ENCODE data around the gene ECPAS.
"Not testable (repeated sequence)": the region's sequence is repeated elsewhere in the genome, so short reads cannot be mapped to it uniquely, and the experiment has no call there.

ECPAS gene

DNA sequence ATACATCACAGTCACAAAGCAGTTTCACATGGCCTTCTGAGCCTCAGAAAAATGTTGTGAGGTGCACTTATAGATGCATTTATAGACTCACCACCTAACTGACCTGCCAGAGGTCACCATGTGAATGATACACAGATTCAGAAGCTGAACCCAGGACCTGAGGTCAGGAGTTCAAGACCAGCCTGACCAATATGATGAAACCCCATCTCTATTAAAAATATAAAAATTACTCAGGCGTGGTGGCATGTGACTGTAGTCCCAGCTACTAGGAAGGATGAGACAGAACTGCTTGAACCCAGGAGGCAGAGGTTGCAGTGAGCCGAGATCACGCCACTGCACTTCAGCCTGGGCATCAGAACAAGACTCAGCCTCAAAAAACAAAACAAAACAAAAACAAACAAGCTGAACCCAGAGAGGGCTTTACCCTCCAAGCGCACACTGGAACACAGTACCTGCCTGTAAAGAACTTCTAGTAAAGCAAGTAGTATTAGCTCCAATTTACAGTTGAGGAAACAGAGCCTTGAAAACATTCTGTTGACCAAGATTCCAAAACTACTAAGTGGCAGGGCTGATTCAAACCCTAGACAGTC, 16.3 kb downstream of the ECPAS start:
- no peak for DNase-seq (ENCODE audit: low read depth)

DNA sequence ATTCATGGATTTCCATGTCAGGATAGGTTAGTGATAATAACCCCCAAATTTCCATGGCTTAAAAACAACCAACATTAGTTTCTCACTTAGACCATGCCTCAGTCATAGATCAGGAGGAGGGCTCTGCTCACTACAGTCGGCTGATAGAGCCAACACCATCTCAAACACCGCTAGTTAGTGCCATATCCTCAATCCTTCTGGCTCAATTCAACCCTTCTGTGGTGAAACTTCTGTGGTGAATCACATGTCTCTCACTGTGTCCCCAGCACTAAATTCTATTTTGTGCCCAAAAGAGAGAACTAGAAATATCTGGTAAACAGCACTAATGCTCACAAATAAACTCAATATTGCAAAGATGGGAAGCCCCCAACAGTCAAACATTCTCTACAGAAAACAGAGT, 21.1 kb downstream of the ECPAS start:
- no peak for DNase-seq (ENCODE audit: low read depth)

DNA sequence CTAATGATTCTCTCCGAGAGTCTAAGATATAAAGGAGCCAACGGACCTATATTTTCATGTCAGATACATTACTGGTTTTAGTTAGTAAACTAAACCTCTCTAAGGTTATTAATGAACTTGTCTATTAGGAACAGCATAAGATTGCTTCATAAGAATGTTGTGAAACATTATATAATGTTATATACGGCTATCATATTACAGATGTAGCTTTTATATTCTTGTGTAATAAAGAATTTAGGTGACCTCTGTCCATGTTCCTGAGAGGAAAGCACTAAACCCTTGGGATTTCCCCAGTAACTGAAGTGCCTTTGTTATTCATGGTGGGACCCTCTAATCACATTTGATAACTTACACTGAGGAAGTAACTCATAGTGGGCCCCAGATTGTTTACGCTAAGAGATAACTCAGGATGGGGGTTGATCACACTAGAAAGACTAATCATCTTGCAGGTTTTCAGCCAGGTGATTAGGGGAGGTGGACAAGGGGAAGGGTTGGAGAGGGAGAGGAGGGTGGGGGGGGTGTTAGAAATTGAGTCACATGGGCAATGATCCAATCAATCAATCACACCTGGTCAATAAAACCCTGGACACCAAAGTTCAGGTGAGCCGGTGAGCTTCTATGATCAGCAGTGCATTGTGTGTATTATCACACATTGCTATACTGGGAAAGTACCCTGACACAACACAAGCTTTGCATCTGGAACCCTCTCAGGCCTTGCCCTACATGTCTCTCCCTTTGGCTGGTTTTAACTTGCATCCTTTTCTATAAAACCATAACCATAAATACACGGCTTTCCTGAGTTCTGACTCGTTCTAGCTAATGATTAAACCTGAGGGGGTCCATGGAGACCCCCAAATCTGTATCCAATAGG, 25.8 kb downstream of the ECPAS start:
- no peak for DNase-seq (ENCODE audit: low read depth)

DNA sequence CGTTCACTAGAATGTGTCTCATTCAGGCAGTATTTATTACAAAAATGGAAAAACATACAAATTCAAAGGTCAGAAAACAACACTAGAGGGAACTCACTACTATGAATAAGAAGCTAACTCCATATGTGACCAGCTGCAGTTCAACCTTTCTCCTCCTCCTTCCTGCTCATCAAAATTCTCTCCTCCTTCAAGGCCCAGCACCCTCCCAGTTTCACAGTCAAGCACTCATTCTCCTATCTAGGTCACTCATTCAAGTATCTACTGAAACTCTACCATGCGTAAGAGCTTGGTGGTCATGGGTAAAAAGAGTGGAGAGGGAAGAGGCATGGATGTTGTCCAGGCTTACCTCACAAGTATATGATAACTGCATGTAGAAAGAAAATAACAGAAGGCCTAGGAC, 27.7 kb downstream of the ECPAS start:
- peak; percentile 36 for DNase-seq (ENCODE audit: low read depth)

DNA sequence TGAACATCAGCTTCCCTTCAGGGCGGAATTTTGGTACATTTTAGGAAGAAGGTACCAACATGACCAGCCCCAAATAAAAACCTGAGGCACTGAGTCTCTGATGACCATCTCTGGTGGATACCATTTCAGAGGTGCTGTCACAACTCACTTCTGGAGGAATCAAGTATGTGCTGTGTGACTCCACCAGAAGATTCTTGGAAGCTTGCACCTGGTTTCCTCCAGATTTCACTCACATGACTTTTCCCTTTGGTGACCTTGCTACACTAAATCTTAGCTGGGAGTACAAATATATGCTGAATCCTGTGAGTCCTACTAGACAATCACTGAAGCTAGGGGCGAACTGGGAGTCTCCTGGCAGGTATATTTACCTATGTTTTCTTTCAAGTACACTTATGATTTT, 28.5 kb downstream of the ECPAS start:
- no peak for DNase-seq (ENCODE audit: low read depth)

DNA sequence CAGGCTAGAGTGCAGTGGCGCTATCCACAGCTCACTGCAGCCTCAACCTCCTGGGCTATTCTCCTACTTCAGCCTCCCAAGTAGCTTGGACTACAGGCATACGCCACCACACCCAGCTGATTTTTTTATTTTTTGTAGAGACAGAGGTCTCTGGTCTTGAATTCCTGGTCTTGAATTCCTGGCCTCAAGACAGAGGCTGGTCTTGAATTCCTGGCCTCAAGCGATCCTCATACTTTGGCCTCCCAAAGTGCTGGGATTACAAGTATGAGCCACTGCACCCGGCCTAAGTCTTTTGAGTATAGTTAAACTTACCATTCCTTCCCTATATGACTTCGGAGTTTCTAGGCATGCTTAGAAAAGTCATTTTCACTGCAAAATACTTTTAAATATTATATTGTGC, 29.4 kb downstream of the ECPAS start:
- no peak for DNase-seq (ENCODE audit: low read depth)

DNA sequence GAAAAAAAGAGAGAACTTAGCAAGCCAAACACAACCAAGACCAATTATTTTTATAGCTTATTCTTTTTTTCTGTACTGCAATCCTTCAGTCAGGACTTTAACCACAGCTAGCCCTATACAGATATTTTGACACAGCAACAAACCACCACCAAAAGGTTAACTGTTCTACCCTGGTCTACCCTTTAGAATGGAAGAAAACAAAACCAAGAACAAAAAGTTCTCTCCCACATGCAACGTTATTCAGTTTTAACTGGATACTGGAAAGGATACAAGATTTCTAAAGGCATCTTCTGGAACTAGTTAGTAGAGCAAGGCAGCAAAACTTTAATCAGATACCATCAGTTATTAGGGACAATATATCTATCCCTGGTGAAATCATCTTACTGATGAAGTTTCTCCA, 32.6 kb downstream of the ECPAS start:
- DNase-seq (ENCODE audit: low read depth), result peak; percentile 29

DNA sequence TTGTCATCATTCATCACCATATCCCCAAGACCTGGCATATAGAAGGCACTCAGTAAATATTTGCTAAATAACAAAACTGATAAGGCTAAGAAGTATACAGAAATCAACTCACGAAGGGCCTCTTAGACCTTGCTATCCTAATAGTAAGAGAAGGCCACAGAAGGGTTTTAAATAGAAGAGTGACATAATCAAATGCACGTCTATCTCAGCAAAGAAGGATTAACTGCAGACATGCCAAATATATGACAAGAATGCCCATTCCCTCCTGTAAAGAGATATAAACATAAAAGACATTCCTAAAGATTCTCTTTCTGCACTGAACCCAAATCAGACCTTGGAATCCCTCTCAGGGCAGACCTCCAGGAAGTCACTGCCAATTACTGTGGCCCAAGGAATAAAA, 34.1 kb downstream of the ECPAS start:
- peak; percentile 37 for DNase-seq (ENCODE audit: low read depth)

DNA sequence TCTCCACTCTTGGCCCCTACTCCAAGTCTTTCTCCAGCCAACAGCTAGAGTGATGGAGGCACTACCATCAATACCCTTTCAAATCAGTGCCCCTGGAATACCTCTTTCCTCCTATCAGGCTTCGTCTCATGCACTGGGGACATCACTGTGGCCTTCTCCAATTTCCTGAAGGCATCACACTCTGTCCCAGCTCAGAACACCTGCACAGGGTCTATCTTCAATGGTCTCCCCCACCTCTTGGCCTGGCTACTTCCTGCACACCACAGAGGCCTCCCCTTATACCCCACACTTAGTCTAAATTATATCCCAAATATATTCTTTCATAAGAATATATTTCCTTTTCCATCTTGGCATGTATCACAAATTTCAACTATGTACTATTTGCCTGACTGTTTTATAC, 34.5 kb downstream of the ECPAS start:
- no peak for DNase-seq (ENCODE audit: low read depth)

DNA sequence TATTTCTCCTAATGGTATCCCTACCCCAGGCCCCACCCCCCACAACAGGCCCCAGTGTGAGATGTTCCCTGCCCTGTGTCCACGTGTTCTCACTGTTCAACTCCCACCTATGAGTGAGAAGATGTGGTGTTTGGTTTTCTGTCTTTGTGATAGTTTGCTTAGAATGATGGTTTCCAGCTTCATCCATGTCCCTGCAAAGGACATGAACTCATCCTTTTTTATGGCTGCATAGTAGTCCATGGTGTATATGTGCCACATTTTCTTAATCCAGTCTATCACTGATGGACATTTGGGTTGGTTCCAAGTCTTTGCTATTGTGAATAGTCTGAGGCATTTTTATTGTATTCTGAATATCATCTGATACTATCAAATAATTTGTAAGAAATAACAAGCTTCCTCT, 38.4 kb downstream of the ECPAS start:
- not testable (repeated sequence) for DNase-seq (ENCODE audit: low read depth)

DNA sequence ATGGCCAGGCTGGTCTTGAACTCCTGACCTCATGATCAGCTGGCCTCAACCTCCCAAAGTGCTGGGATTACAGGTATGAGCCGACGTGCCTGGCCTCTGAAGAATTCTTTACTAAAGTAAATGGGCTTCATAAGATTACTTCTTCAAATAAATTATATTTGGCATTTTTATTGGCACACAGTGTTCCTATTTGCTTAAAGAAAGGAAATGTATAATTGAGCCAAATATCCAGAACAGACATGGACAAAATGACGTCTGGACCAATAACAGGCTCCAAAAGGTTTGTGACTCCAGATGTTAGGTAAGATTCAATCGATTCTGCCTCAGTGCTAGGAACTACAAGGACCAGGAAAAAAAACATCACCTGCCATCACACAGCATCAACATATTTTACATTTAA, 40.7 kb downstream of the ECPAS start:
- DNase-seq (ENCODE audit: low read depth), result no peak

DNA sequence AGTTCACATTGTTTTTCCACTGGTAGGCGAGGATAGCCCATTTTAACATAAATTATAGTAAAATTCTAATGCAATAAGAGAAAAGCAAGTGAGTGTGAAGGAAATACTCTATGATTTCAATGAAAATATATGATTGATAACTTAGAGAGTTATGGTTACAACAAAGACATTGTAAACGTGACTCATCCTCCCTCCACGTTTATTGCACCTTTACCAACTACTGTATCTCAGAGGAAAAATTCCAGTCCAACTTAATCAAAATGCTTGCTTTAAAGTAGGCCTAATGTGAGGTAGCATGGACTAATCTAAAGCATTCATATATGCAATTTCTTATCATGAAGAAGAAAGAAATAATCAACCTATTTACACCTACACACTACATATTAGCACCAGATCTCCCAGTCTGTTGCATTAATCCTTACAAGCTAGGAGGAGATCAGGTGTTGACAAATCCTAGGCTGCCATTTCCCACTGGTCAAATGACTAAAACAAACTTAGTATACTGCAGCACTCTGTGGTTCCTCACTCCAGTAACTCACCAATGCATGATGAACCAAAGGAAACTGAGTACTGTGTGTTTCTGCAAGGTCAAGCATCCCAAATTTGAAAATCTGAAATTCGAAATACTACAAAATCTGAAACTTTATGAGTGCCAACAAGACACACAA, 41.7 kb downstream of the ECPAS start:
- no peak for DNase-seq (ENCODE audit: low read depth)

DNA sequence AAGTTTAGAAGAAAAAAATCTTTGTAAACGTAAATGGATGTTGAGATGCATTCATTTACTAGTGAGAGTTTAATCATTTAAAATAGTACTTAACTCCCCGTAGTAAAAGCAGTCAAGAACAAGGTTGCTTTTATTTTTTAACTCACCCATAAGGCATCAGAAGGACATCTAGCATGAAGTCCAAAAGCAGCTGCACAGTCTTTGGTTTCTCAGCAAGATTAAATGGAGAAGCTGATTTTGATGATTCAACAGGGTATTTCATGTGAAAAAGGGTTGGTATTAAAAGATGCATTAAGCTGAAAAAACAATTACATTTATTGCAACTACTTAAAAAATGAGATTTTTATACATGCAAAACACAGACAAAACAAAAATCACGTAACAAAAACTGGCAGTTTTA, 44.0 kb downstream of the ECPAS start:
- DNase-seq (ENCODE audit: low read depth), result no peak

DNA sequence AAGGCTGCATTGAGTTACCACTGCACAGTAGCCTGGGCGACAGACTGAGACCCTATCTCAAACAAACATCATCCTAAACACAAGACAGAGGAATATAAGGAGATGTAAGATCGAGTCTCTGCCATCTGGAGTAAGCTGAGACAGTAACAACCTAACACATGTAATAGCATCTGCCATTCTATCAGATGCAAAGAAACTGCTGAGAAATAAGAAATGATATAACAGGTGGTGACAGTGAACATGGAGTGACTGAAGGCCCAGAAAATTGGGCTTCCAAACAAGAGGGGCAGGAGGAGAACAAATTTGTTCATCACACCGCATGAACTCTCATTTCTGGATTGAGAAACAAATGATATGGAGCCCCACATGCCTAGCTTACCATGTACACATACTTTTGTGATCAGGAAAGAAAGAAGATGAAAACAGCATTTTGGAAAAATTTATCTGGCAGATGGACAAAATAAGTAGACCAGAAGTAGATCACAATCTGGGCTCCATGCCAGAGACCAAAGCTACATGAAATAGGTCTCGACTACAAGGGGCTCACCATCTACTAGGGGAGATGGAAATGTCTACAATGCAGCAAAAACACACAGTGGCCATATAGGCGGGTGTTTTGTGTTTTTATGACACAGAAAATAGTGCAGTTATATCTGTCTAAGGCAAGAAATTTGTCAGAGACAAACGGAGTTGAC, 45.5 kb downstream of the ECPAS start:
- DNase-seq (ENCODE audit: low read depth), result peak; percentile 35

DNA sequence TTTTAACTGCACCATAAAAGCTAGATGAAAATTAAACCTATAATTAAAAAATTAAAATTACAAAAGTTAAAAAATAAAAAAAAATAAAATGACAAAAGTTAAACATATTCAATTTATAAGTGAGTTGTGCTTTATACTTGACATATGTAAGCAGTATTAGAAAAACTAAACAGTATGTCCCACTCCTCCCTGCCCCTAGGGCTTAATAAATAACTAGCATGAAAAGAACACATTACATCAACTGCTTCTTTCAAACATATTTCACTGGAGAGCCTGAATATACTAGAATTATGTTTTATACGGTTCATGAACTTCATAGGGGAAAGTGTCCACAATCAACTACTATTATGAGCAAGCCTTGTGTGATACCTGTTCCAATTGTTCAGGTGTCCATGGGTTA, 47.6 kb downstream of the ECPAS start:
- no peak for DNase-seq (ENCODE audit: low read depth)

DNA sequence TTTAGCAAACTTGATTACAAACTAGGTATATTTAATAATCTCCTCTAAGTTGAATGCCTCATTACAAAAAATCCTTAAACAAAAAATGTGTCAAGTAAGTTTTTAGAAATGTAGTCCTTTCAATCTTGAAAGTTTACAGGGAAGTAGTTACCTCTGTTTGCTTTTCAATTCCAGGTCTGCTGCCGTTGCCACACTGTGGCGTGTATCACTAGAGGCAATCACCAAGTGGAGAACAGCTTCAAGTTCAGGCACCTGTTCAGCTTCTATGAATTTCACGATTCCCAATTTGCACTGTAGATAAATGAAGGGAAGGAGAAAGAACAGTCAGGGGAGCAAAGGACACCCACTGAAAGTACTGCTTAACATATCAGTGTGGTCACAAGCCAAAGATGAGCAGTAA, 51.1 kb downstream of the ECPAS start:
- no peak for DNase-seq (ENCODE audit: low read depth)

DNA sequence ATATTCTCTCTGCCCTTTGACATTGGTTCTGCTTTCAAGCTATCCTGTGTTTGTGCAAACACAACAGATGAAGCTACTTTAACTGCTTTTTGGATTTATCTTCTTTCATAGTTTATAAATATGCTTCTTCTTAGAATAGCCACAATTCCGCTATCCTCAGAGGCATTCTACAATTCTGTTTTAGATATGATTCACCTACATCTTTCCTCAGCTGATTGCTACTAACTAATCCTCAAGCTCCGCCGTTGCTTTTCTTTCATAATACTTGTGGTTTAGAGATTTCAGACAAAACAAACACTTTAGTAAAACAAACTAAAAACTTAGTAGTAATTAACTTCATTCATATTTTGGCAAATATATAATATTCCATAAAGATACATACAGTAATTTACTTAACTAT, 52.5 kb downstream of the ECPAS start:
- DNase-seq (ENCODE audit: low read depth), result peak; percentile 89

DNA sequence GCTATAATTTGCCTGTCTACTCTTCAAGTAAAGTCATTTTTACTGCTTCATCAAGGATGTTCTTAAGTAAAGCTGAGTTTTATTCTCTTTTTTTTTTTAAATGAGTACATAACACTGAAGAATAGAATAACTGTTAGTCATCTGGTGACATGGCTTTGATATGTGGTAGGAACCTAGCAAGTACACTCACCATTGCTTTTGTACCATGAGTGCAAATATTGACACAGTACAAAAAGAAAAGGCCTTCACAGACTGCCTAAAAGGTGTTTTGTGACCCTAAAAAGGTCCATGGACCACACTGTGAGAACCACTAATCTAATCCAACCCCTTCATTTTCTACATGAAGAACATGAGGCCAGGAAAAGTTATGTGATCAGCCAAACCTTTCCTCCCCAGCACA, 55.0 kb downstream of the ECPAS start:
- peak; percentile 36 for DNase-seq (ENCODE audit: low read depth)

DNA sequence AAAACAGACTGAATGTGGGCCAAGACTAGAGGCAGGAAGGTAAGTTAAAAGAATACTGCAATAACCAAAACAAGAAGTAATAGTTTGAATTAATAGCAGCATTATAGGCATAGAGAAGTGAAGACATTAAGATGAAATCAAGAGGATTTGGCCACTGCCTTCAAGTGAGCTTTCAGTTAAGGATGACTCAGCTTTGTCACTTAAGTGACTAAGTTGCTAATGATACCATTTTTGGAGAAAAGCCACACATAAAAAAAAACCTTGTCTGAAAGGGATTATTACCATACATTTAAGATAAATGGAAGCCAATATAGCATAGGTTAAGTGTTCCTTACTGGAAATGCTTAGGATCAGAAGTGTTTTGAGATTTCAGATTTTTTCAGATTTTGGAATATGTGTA, 57.0 kb downstream of the ECPAS start:
- peak; percentile 28 for DNase-seq (ENCODE audit: low read depth)

DNA sequence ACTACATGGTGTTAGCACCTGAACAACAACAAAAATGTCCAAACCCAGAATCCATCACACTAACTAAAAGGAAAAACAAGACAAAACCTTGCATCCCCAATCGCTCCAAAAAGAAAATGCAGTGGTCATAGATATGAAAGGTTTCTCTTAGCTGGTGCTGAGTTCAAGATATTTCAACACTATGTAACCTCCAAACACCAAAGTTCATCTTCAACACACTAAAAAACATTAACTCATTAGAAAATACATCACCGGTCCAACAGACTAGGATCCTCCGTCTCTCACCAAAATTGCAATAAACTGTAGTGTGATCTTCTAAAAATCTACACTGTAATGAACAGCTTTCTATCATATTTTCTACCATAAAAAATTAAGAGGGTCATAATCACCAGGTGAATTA, 60.8 kb downstream of the ECPAS start:
- no peak for DNase-seq (ENCODE audit: low read depth)

DNA sequence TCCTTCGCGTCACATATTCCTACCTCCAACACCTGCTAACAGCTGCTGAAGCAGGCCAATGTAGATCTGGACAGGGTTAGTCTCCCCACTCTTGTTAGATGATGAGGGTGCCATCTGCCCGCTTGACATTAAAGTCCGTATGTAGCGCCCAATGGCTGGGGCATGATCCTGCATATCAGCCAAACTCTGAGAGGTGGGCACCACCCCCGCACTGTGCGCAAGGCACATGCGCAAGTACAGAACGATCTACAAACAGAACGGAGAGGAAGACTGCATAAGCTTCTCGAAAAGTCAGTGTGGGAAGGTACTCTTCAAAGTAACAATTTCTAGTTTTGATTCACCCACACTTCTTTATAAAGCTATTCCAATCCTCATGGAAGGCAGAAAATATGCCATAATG, 69.8 kb downstream of the ECPAS start:
- no peak for DNase-seq (ENCODE audit: low read depth)

DNA sequence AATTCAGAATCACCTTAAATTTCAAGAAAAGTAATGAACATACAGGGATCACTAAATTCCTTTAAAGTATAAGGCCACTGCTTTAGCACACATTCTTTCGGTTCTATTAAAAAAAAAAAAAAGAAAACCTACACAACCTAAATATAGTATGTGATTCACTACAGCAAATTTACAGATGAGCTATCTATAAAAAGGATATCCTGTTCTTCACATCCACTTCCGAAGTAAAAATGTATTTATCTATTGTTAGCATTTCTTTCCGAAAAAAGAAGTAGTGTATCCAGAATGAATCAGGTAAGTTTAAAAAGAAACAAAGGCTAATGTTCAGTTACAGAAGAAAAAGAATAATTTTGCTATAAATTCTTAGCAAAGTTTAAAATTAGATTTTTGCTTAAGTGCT, 70.2 kb downstream of the ECPAS start:
- DNase-seq (ENCODE audit: low read depth), result no peak

DNA sequence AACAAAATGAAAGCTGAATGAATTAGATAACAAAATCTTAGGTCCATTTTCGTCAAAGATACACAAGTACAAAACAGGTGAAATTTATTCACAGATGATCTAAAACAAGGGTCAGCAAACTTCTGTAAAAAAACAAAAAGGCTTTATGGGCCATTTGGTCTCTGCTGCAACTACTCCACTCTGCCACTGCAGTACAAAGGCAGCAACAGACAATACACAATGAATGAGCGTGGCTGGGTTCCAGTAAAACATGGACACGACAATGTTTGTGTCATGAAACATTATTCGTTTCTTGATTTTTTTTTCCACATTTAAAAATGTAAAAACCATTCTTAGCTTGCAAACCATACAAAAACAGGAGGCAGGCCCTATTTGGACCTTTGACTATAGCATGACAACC, 71.9 kb downstream of the ECPAS start:
- no peak for DNase-seq (ENCODE audit: low read depth)

Data from amniotic epithelial cell (primary cell).